ENCODE data around the gene SNX7. TPM values are rescaled to one million over a fixed set of nuclear protein-coding genes. Genes with fewer than 3 reads are reported as not detected.

Gene SNX7
- total and polyA plus RNA-seq, 7 donors: 1.6 to 4.1 (median 1.8) TPM

DNA sequence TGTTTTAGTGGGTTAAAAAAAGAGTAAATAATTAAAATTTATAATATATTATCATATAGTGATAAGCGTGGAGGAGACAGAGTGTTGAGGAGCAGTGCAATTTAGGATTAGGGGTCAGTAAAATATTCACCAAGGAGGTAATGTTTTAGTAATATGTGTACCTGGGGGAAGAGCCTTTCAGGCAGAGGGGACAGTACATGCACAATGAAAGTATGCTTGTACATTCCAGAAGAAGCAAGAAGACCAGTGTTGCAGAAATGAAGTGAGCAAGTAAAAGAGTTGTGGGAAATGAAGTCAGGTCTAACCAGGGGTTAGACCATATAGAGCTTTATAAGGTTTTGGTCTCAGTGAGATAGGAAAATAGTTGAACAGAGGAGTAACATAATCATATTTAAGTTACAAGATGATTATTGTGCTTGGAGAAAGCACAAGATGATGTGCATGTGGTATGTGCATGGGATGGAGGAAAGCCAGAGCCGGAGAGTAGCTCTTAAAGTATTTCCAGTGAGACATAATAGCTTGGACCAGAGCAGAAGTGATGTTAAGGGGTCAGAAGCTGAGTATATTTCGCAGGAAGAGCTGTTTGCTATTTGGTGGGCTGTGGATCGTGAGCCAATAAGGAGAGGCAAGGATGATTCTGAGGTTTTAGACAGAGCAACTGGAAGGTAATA lies 44.8 kb downstream of the SNX7 start:
- H3K36me3 ChIP-seq (ENCODE audit: insufficient read depth in 1 of 2, low read depth in 1 of 2): no peaks in the 10 kb centered on the region
- intact Hi-C loops (cut with DNase I): no loop called here
- TF ChIP-seq, protein P1, sequence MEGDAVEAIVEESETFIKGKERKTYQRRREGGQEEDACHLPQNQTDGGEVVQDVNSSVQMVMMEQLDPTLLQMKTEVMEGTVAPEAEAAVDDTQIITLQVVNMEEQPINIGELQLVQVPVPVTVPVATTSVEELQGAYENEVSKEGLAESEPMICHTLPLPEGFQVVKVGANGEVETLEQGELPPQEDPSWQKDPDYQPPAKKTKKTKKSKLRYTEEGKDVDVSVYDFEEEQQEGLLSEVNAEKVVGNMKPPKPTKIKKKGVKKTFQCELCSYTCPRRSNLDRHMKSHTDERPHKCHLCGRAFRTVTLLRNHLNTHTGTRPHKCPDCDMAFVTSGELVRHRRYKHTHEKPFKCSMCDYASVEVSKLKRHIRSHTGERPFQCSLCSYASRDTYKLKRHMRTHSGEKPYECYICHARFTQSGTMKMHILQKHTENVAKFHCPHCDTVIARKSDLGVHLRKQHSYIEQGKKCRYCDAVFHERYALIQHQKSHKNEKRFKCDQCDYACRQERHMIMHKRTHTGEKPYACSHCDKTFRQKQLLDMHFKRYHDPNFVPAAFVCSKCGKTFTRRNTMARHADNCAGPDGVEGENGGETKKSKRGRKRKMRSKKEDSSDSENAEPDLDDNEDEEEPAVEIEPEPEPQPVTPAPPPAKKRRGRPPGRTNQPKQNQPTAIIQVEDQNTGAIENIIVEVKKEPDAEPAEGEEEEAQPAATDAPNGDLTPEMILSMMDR (IDR thresholded peaks at IDR 0.05): no peak
- WGBS, 3 donors: 92 to 97% (median 92%) methylated on average over 4 of the region's 4 CpGs
- ATAC-seq (no peak), DNase-seq (no peak)
- H3K4me1 ChIP-seq: no peaks in the 10 kb centered on the region
- no peak overlapping the region for H3K27ac ChIP-seq
- H3K27me3 ChIP-seq (ENCODE audit: insufficient read depth in 3 of 3, low read length in 2 of 3): no peaks in the 10 kb centered on the region
- H3K9me3 ChIP-seq: no peaks in the 10 kb centered on the region
- no peak overlapping the region for H3K4me3 ChIP-seq

- intact Hi-C loops (cut with DNase I): no loop called here
- ATAC-seq: no peak
- H3K27ac ChIP-seq: no peak overlapping the region
These were observed 46.0 kb downstream of the SNX7 start for GRCh38 chr1:98707556-98707955.

DNA sequence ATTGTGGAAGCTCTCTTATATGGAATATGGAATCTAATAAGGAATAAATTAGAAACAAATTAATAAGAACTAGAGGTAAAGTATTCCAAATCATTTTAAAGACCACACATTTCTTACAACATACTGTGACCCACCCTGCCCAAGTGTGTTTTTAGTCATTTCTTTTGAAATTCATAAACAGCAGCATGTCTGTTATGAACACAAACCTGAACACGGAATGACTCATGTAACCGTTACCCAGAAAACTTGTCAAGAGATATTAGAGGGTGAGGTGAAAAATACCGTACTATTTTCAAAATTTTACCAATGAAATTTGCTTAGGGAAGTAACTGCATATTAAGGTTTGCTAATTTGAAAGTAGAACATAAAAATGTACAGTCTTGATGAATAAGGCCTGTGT lies 48.4 kb downstream of the SNX7 start:
- 96 to 99% (median 96%) methylated on average over 3 of the region's 3 CpGs for WGBS, 3 donors
- TF ChIP-seq, protein P1 (IDR thresholded peaks at IDR 0.05): no peak
- Histone ChIP-seq H3K27me3 (ENCODE audit: insufficient read depth in 3 of 3, low read length in 2 of 3) (no peaks in the 10 kb centered on the region), H3K9me3 (no peaks in the 10 kb centered on the region), H3K27ac (no peak overlapping the region), H3K36me3 (ENCODE audit: insufficient read depth in 1 of 2, low read depth in 1 of 2) (no peaks in the 10 kb centered on the region), H3K4me1 (no peaks in the 10 kb centered on the region), H3K4me3 (no peak overlapping the region)
- DNase-seq: no peak
- ATAC-seq: no peak
- intact Hi-C loops (cut with DNase I): no loop called here

More at GRCh38 chr1:98707556-98707955, 46.0 kb downstream of the SNX7 start:
- Histone ChIP-seq H3K9me3 (no peaks in the 10 kb centered on the region), H3K4me1 (no peaks in the 10 kb centered on the region), H3K36me3 (ENCODE audit: insufficient read depth in 1 of 2, low read depth in 1 of 2) (no peaks in the 10 kb centered on the region), H3K27me3 (ENCODE audit: insufficient read depth in 3 of 3, low read length in 2 of 3) (no peaks in the 10 kb centered on the region), H3K4me3 (no peak overlapping the region)
- DNase-seq: no peak
- TF ChIP-seq, protein P1 (IDR thresholded peaks at IDR 0.05): no peak

DNA sequence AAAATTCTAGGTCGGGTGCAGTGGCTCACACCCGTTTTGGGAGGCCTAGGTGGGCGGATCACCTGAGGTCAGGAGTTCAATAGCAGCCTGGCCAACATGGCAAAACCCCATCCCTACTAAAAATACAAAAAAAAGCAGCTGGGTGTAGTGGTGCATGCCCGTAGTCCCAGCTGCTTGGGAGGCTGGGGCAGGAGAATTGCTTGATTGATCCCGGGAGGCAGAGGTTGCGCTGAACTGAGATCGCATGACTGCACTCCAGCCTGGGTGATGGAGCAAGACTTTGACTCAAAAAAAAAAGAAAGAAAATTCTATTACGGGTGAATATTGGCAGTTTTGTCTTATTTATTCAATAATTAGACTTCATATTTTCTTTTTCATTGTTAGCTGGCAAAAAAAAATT lies 62.1 kb downstream of the SNX7 start:
- no peaks in the 10 kb centered on the region for H3K27me3 ChIP-seq (ENCODE audit: insufficient read depth in 3 of 3, low read length in 2 of 3)
- intact Hi-C loops (cut with DNase I): no loop called here
- ATAC-seq: no peak
- TF ChIP-seq, protein P1 (IDR thresholded peaks at IDR 0.05): no peak
- no peak overlapping the region for H3K27ac ChIP-seq
- H3K9me3 ChIP-seq: no peaks in the 10 kb centered on the region
- H3K4me1 ChIP-seq: no peaks in the 10 kb centered on the region
- WGBS, 3 donors: 87 to 94% (median 91%) methylated on average over 8 of the region's 8 CpGs
- H3K36me3 ChIP-seq (ENCODE audit: insufficient read depth in 1 of 2, low read depth in 1 of 2): no peaks in the 10 kb centered on the region
- H3K4me3 ChIP-seq: no peak overlapping the region
- no peak for DNase-seq

All from psoas muscle (tissue), 8 donors.